Measurements from ENCODE around the gene BACH1. TPM values are rescaled to one million over a fixed set of nuclear protein-coding genes. Genes with fewer than 3 reads are reported as not detected.

Gene BACH1
- total RNA-seq, 1 donor: 112 TPM

DNA sequence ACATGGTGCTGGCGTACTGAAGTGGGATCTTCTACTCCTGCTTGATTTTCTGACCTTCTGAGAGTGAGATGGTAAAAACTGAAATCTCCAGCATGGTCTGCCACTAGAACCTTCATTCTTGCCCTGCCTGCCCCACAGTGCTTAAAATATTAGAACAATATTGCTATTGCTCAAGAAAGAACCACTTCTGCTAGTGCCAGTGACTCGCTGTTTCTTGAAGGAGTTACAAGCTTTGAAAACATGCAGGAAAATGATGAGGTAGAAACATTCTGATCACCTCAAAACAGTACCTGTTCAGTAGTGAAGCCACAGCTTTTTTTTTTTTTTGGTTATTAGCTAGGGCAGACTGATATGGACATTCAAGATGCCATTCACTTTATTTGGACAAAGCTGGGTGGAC, 95.3 kb downstream of the BACH1 start:
- no peak overlapping the region for H3K4me3 ChIP-seq (ENCODE audit: low read depth, low read length)
- TF ChIP-seq, protein P1, sequence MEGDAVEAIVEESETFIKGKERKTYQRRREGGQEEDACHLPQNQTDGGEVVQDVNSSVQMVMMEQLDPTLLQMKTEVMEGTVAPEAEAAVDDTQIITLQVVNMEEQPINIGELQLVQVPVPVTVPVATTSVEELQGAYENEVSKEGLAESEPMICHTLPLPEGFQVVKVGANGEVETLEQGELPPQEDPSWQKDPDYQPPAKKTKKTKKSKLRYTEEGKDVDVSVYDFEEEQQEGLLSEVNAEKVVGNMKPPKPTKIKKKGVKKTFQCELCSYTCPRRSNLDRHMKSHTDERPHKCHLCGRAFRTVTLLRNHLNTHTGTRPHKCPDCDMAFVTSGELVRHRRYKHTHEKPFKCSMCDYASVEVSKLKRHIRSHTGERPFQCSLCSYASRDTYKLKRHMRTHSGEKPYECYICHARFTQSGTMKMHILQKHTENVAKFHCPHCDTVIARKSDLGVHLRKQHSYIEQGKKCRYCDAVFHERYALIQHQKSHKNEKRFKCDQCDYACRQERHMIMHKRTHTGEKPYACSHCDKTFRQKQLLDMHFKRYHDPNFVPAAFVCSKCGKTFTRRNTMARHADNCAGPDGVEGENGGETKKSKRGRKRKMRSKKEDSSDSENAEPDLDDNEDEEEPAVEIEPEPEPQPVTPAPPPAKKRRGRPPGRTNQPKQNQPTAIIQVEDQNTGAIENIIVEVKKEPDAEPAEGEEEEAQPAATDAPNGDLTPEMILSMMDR (IDR thresholded peaks at IDR 0.05; ENCODE audit: insufficient read depth, low read depth, low read length): no peak
- no peak for DNase-seq (ENCODE audit: low read depth)

Other genes with a start within 250 kb of the BACH1 start
- 183 and 275 TPM in 2 replicates for gene CCT8, start 225.3 kb upstream of the BACH1 start, total RNA-seq
- 20.7 and 49.3 TPM in 2 replicates for gene MAP3K7CL, start 168.3 kb upstream of the BACH1 start, total RNA-seq

Data from fibroblast of villous mesenchyme (primary cell).